ENCODE results near the gene SFMBT2.

DNA sequence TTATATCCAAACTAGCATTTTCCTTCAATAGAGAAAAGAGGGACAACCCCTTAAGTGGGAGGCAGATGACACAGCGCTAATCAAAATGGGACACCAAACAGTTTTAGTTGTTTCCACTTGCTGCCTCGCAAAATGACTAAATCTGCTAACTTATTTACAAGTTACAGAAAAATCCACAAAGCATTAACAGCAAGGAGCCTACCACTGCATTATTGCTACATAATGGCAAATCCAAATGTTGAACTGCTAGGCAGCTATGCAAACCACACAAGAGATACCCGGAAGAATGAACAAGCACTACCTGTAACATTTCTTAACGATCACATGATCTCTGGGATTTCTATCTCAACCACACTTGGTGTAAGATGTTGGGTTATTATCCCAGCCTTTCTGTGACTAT lies 96.7 kb downstream of the SFMBT2 start:
- TF ChIP-seq GATA2 (IDR thresholded peaks at IDR 0.05; ENCODE audit: low read depth, low read length) (no peak), GATA3 (IDR thresholded peaks at IDR 0.05; ENCODE audit: low read depth, low read length) (no peak)
